Type B pancreatic cell (in vitro differentiated cells): ENCODE data around the gene ALK. TPM values are rescaled to one million over a fixed set of nuclear protein-coding genes. Genes with fewer than 3 reads are reported as not detected.

ENCODE experiments used
- DNase-seq: peaks from one replicate; pipeline ENCODE4 v3.0.0; 2021; ENCODE audit warnings: mixed read lengths; ENCODE audit not compliant: unreplicated experiment; ENCODE audit errors: extremely low spot score
- H3K27ac Mint-ChIP-seq: 2 replicates; pipeline ENCODE4 v1.8.0; 2021; ENCODE audit warnings: mild to moderate bottlenecking, mixed read lengths
- H3K27me3 Mint-ChIP-seq: 2 replicates; pipeline ENCODE4 v1.8.0; 2021; ENCODE audit warnings: mixed read lengths
- H3K36me3 Mint-ChIP-seq: 2 replicates; pipeline ENCODE4 v1.8.0; 2021; ENCODE audit warnings: mixed read lengths
- H3K4me1 Mint-ChIP-seq: one replicate; pipeline ENCODE4 v1.8.0; 2021; ENCODE audit warnings: mixed read lengths; ENCODE audit not compliant: unreplicated experiment
- H3K4me3 Mint-ChIP-seq: 2 replicates; pipeline ENCODE4 v1.8.0; 2021; ENCODE audit warnings: mild to moderate bottlenecking, mixed read lengths
- H3K9me3 Mint-ChIP-seq: 2 replicates; pipeline ENCODE4 v1.8.0; 2021; ENCODE audit warnings: mixed read lengths
- CTCF ChIP-seq: fragments of 200-600 bp; sonication (generic); conservative IDR thresholded peaks from 2 replicates; pipeline ENCODE4 v1.5.0; 2021; ENCODE audit warnings: antibody characterized with exemption, mild to moderate bottlenecking
- total RNA-seq: library from RNA; stranded (reverse); gene quantifications from 2 replicates; pipeline ENCODE4 v1.2.1, GENCODE V29; 2021; ENCODE audit warnings: low replicate concordance

The ALK gene
- total RNA-seq, 1 donor from 2014 or later: 7.7 TPM

DNA sequence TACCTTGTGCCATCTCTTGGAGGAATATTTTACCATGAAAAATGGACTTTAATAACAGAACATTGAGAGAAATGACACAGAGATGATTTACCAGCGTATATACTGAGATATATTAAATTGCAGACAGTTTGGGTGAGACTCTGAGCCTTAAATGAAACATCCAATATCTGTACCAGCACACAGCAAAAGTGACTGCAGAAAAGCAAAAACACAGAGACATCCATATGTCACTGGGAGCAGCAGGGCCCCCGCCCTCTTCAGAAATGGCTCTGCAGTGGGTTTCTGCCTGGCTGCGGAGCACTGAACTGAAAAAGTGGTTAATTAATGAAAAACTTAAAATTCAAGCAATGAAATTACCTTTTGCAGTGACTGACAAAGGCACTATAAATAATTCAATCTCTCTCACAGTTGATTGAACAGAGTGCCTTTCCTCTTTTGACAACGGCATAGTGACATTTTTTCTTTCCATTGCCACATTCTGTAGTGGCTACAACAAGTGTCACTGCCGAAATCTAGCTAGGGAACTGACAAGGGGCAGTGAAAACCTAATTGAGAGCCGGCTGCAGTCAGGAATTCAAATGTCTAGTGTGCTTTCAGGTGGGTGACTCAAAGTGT is 353.4 kb downstream of the ALK start:
- Mint-ChIP-seq H3K27me3 (peaks cover 3% of the 10 kb centered on the region), H3K4me3 (no peak overlapping the region), H3K36me3 (no peaks in the 10 kb centered on the region), H3K27ac (no peak overlapping the region), H3K4me1 (no peaks in the 10 kb centered on the region), H3K9me3 (no peaks in the 10 kb centered on the region)
- TF ChIP-seq CTCF: no peak
- no peak for DNase-seq

DNA sequence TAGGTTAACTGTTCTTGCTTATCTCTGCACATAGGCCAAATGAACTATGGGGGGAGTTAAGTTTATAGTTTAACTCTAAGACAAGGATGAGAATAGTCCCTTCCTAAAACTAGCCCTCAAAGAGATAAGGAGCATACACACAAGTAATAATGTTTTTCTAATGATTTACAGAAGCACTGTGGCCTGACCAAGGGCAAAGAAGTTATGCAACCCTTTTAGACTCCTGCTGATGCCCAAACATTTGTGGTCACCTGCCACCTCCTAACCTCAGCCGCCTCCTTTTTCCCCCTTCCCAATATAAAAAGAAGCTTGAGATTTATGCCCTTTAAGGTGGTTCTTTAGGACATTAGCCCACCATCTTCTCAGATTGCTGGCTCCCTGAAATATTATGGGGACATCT is 357.7 kb downstream of the ALK start:
- Mint-ChIP-seq H3K36me3 (no peaks in the 10 kb centered on the region), H3K9me3 (no peaks in the 10 kb centered on the region), H3K4me1 (no peaks in the 10 kb centered on the region), H3K27ac (no peak overlapping the region), H3K27me3 (no peaks in the 10 kb centered on the region), H3K4me3 (no peak overlapping the region)
- DNase-seq: no peak
- TF ChIP-seq CTCF: no peak

DNA sequence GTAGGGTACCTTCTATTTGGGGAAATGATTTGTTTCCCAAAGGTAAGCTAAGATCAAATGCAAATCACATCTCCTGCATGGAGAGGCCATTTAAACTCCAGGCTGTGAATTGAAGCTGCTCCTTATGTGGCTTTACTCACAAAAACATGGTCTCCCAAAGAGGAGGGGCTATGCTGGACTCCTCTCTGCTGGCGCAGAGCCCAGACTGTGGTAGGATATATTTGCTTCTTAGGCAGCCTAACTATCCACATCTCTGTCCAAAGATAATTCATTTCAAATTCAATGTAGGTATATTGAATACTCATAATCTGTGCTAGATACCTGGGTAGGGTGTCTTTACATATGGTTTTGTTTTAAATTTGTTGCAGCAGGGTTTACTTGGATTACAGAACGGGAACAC is 358.5 kb downstream of the ALK start:
- Mint-ChIP-seq H3K36me3 (no peaks in the 10 kb centered on the region), H3K9me3 (no peaks in the 10 kb centered on the region), H3K4me3 (no peak overlapping the region), H3K27me3 (no peaks in the 10 kb centered on the region), H3K4me1 (no peaks in the 10 kb centered on the region), H3K27ac (no peak overlapping the region)
- no peak for TF ChIP-seq CTCF
- DNase-seq: no peak

GRCh38 chr2:29562319-29562718 is 359.1 kb downstream of the ALK start:
- no peak for TF ChIP-seq CTCF
- no peak overlapping the region for H3K27ac Mint-ChIP-seq
- no peaks in the 10 kb centered on the region for H3K4me1 Mint-ChIP-seq
- DNase-seq: no peak
- no peaks in the 10 kb centered on the region for H3K36me3 Mint-ChIP-seq
- H3K27me3 Mint-ChIP-seq: no peaks in the 10 kb centered on the region
- H3K4me3 Mint-ChIP-seq: no peak overlapping the region
- H3K9me3 Mint-ChIP-seq: no peaks in the 10 kb centered on the region

DNA sequence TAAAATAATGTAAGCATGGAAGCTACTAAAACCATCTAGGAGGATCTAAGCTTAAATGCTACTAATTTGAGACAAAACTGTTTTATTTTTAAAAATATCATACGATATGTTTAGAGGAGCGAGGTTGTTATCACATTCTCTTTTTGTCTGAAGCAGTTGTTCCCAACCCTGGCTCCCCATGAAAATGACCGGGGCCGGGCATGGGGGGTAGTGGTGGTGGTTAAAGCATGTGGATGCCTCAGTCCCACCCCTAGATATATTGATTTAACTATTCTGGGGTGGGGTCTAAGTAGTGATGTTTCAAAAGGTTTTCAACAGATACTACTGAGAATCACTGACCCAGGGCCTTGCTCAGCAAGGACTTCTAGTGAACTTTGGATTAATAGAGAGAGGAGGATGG is 359.8 kb downstream of the ALK start:
- no peak overlapping the region for H3K27ac Mint-ChIP-seq
- no peak for DNase-seq
- TF ChIP-seq CTCF: no peak
- no peak overlapping the region for H3K4me3 Mint-ChIP-seq
- no peaks in the 10 kb centered on the region for H3K27me3 Mint-ChIP-seq
- H3K4me1 Mint-ChIP-seq: no peaks in the 10 kb centered on the region
- H3K36me3 Mint-ChIP-seq: no peaks in the 10 kb centered on the region
- no peaks in the 10 kb centered on the region for H3K9me3 Mint-ChIP-seq

DNA sequence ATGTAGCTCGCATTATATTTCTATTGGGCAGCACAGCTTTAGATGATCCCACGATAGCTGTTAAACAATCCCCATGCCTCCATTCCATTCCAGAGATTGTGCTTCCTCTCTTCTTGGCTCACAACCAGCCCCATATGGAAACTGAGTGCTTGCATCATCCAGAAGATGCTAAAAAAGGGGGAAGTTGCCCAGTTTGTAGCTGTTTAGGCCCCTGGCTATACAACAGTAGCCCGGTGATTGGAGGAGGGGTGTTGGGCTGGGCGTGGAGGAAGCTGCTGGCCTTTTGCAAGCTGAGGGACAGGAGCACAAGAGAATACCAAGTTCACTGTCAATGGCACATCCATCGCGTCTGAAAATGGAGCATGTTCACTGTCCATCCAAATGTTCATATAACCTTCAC is 360.2 kb downstream of the ALK start:
- no peak for TF ChIP-seq CTCF
- no peak for DNase-seq
- no peak overlapping the region for H3K4me3 Mint-ChIP-seq
- no peaks in the 10 kb centered on the region for H3K36me3 Mint-ChIP-seq
- no peaks in the 10 kb centered on the region for H3K27me3 Mint-ChIP-seq
- no peaks in the 10 kb centered on the region for H3K9me3 Mint-ChIP-seq
- no peaks in the 10 kb centered on the region for H3K4me1 Mint-ChIP-seq
- no peak overlapping the region for H3K27ac Mint-ChIP-seq
